Gastroesophageal sphincter (tissue), 4 donors: ENCODE results near the gene KIRREL3. TPM values are rescaled to one million over a fixed set of nuclear protein-coding genes. Genes with fewer than 3 reads are reported as not detected.

Experiments used
- ATAC-seq: fragments of 150-250 bp; one replicate; pipeline ENCODE4 v1.9.1; 2016; ENCODE audit warnings: mild to moderate bottlenecking, moderate library complexity
- H3K27ac ChIP-seq, 4 donors: fragments of 200-600 bp; sonication (generic) in 3 of 4; 1 replicate in 3 of 4; 2 replicates in 1 of 4; pipeline ENCODE4 v1.5.1; 2016 to 2019
- H3K27me3 ChIP-seq: fragments of 200-600 bp; sonication (generic); one replicate; pipeline ENCODE4 v1.5.1; 2019
- H3K36me3 ChIP-seq, 2 donors: fragments of 200-600 bp; sonication (generic); one replicate each; pipeline ENCODE4 v1.5.1; 2019; ENCODE audit warnings: control low read depth in 1 of 2
- H3K4me1 ChIP-seq, 3 donors: fragments of 200-600 bp; sonication (generic); 1 replicate in 2 of 3; 2 replicates in 1 of 3; pipeline ENCODE4 v1.5.1; 2016 to 2019; ENCODE audit warnings: control low read depth in 2 of 3
- H3K4me3 ChIP-seq, 2 donors: fragments of 200-600 bp; sonication (generic); one replicate each; pipeline ENCODE4 v1.5.1; 2019; ENCODE audit warnings: mild to moderate bottlenecking in 1 of 2, moderate library complexity in 1 of 2
- H3K9me3 ChIP-seq, 3 donors: fragments of 200-600 bp; sonication (generic); one replicate each; pipeline ENCODE4 v1.5.1; 2017 to 2019; ENCODE audit warnings: control low read depth in 2 of 3
- CTCF ChIP-seq, 4 experiments: fragments of 200-600 bp in 2 of 4; fragments of 450-650 bp in 2 of 4; sonication (generic) in 1 of 4; IDR thresholded peaks; one replicate each; pipeline ENCODE4 v1.5.1; 2017 to 2019; ENCODE audit warnings: antibody characterized with exemption in 4 of 4, mild to moderate bottlenecking in 2 of 4, moderate library complexity in 2 of 4
- EP300 ChIP-seq: sonication (generic); formaldehyde crosslinking; IDR thresholded peaks from one replicate; pipeline ENCODE4 v1.6.1; 2017; ENCODE audit warnings: antibody characterized with exemption, mild to moderate bottlenecking
- POLR2A ChIP-seq, 2 donors: fragments of 450-650 bp; IDR thresholded peaks; one replicate each; pipeline ENCODE4 v1.6.1; 2017; ENCODE audit warnings: antibody characterized with exemption in 2 of 2, mild to moderate bottlenecking in 2 of 2, moderate library complexity in 1 of 2
- POLR2AphosphoS5 ChIP-seq: sonication (generic); formaldehyde crosslinking; IDR thresholded peaks from one replicate; pipeline ENCODE4 v1.6.1; 2017; ENCODE audit warnings: antibody characterized with exemption
- WGBS, 2 donors: methylation state at CpG; one replicate each; pipeline ENCODE4 v1.1.5; 2018; ENCODE audit warnings: low coverage in 1 of 2; 5-methylcytosine and 5-hydroxymethylcytosine counted together
- total RNA-seq, 4 donors: library from RNA; depleted of rRNA; stranded (reverse); fragments of >200 nt; gene quantifications; one replicate each; pipeline ENCODE4 v1.1.0, GENCODE V29; 2016

The KIRREL3 gene
- total RNA-seq, 4 donors from 2014 or later: 0.54 to 3.9 (median 1.4) TPM

- no peak for ATAC-seq
- WGBS, 2 donors: no CpG with 5 or more reads among the region's 2 CpGs
- Histone ChIP-seq H3K4me1 (peaks cover 0 to 31% (median 3%) of the 10 kb centered on the region in 3 donors), H3K36me3 (peaks cover 0 to 7% of the 10 kb centered on the region in 2 donors), H3K27ac (no peak overlapping the region), H3K9me3 (no peaks in the 10 kb centered on the region), H3K27me3 (no peaks in the 10 kb centered on the region), H3K4me3 (no peak overlapping the region)
- TF ChIP-seq POLR2A (IDR thresholded peaks at IDR 0.05) (no peak), EP300 (no peak), CTCF (IDR thresholded peaks at IDR 0.05) (no peak), POLR2AphosphoS5 (no peak)
These were observed 577.4 kb downstream of the KIRREL3 start for GRCh38 chr11:126423154-126423553.

GRCh38 chr11:126422446-126422845 is 578.1 kb downstream of the KIRREL3 start:
- TF ChIP-seq POLR2AphosphoS5 (no peak), EP300 (no peak), CTCF (IDR thresholded peaks at IDR 0.05) (no peak), POLR2A (IDR thresholded peaks at IDR 0.05) (no peak)
- Histone ChIP-seq H3K36me3 (peaks cover 0 to 7% of the 10 kb centered on the region in 2 donors), H3K4me1 (peaks cover 0 to 27% (median 3%) of the 10 kb centered on the region in 3 donors), H3K27me3 (no peaks in the 10 kb centered on the region), H3K27ac (no peak overlapping the region), H3K9me3 (no peaks in the 10 kb centered on the region), H3K4me3 (no peak overlapping the region)
- 88 to 100% methylated on average over 1 to 2 of the region's 2 CpGs for WGBS, 2 donors
- ATAC-seq: no peak

- H3K36me3 ChIP-seq: peaks cover 0 to 7% of the 10 kb centered on the region in 2 donors
- no peak for TF ChIP-seq POLR2AphosphoS5
- no peak for TF ChIP-seq EP300
- no peak for TF ChIP-seq POLR2A (IDR thresholded peaks at IDR 0.05)
- TF ChIP-seq CTCF (IDR thresholded peaks at IDR 0.05): no peak
- no peaks in the 10 kb centered on the region for H3K27me3 ChIP-seq
- H3K9me3 ChIP-seq: no peaks in the 10 kb centered on the region
- H3K4me3 ChIP-seq: no peak overlapping the region
- peaks cover 0 to 29% (median 4%) of the 10 kb centered on the region in 3 donors for H3K4me1 ChIP-seq
- H3K27ac ChIP-seq: peak overlapping the region in 3 of 4 donors; percentile 18 to 55 (median 48)
- WGBS, 2 donors: 66 to 100% methylated on average over 1 to 7 of the region's 13 CpGs
- ATAC-seq: no peak
These were observed 579.3 kb downstream of the KIRREL3 start for GRCh38 chr11:126421271-126421671.

- Histone ChIP-seq H3K4me1 (peaks cover 4 to 34% (median 9%) of the 10 kb centered on the region in 3 donors), H3K27me3 (no peaks in the 10 kb centered on the region), H3K9me3 (no peaks in the 10 kb centered on the region), H3K36me3 (peaks cover 0 to 7% of the 10 kb centered on the region in 2 donors), H3K4me3 (no peak overlapping the region), H3K27ac (peak overlapping the region in 3 of 4 donors; percentile 18 to 55 (median 48))
- WGBS, 2 donors: 38 to 44% methylated on average over 2 to 6 of the region's 6 CpGs
- no peak for ATAC-seq
- no peak for TF ChIP-seq POLR2A (IDR thresholded peaks at IDR 0.05)
- no peak for TF ChIP-seq POLR2AphosphoS5
- no peak for TF ChIP-seq EP300
These were observed 579.8 kb downstream of the KIRREL3 start for GRCh38 chr11:126420698-126421256.

GRCh38 chr11:126419801-126420697 is 580.5 kb downstream of the KIRREL3 start:
- H3K4me1 ChIP-seq: peaks cover 9 to 41% (median 15%) of the 10 kb centered on the region in 3 donors
- WGBS, 2 donors: 61 to 67% methylated on average over 11 of the region's 11 CpGs
- TF ChIP-seq POLR2A (IDR thresholded peaks at IDR 0.05): no peak
- TF ChIP-seq CTCF (IDR thresholded peaks at IDR 0.05): no peak
- TF ChIP-seq EP300: no peak
- no peak for TF ChIP-seq POLR2AphosphoS5

More at GRCh38 chr11:126419801-126420697, 580.5 kb downstream of the KIRREL3 start:
- Histone ChIP-seq H3K27me3 (no peaks in the 10 kb centered on the region), H3K9me3 (no peaks in the 10 kb centered on the region), H3K27ac (peak overlapping the region in 2 of 4 donors; percentile 48 to 55), H3K4me3 (no peak overlapping the region), H3K36me3 (peaks cover 0 to 7% of the 10 kb centered on the region in 2 donors)
- ATAC-seq: no peak
